ENCODE results near the gene ARSB.

DNA sequence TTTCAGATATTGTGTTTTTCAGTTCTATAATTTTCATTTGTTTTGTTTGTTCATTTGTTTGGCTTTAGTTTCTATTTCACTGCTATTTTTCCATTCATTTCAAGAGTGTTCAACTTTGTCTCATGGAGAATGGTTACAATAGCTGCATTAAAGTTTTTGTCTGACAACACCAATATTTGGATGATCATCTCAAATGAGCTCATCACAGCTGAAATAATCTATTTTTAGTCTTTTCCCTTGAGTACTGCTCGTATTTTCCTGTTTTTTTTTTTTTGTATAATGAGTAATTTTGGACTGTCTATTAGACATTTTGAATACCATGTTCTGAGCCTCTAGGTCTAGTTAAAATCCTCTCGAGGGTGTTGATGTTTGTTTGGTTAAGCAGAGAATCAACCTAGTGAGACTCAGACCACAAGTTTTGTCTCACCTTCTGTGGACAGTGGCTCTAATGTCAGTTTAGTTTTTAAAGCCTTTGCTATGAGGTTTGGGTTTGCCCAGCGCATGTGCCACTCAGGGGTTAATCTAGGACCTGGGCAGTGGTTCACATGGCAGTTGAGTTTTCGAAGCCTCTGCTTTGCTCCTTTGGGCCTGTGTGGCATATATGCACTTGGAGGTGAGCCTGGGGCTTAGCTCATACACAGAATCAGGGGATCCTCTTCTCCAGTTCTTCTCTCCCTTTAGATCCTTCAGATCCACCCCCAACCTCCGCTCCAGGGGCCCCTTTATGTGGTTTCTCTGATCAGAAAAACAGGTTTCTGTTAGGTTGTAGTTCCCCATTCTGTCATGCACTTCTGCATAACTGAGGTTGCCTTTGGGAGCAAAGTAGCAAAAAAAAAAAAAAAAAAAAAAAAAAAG, 79.8 kb downstream of the ARSB start:
- TF ChIP-seq, protein P1, sequence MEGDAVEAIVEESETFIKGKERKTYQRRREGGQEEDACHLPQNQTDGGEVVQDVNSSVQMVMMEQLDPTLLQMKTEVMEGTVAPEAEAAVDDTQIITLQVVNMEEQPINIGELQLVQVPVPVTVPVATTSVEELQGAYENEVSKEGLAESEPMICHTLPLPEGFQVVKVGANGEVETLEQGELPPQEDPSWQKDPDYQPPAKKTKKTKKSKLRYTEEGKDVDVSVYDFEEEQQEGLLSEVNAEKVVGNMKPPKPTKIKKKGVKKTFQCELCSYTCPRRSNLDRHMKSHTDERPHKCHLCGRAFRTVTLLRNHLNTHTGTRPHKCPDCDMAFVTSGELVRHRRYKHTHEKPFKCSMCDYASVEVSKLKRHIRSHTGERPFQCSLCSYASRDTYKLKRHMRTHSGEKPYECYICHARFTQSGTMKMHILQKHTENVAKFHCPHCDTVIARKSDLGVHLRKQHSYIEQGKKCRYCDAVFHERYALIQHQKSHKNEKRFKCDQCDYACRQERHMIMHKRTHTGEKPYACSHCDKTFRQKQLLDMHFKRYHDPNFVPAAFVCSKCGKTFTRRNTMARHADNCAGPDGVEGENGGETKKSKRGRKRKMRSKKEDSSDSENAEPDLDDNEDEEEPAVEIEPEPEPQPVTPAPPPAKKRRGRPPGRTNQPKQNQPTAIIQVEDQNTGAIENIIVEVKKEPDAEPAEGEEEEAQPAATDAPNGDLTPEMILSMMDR (IDR thresholded peaks at IDR 0.05), result no peak
- TF ChIP-seq POLR2A (IDR thresholded peaks at IDR 0.05), result no peak
